ENCODE results near the gene FIGNL2. TPM values are rescaled to one million over a fixed set of nuclear protein-coding genes. Genes with fewer than 3 reads are reported as not detected.
A peak's percentile ranks its signal among the peaks of the same experiment; 100 is the strongest.

FIGNL2 gene
- total RNA-seq, 1 donor from 2014 or later: 0.69 TPM

DNA sequence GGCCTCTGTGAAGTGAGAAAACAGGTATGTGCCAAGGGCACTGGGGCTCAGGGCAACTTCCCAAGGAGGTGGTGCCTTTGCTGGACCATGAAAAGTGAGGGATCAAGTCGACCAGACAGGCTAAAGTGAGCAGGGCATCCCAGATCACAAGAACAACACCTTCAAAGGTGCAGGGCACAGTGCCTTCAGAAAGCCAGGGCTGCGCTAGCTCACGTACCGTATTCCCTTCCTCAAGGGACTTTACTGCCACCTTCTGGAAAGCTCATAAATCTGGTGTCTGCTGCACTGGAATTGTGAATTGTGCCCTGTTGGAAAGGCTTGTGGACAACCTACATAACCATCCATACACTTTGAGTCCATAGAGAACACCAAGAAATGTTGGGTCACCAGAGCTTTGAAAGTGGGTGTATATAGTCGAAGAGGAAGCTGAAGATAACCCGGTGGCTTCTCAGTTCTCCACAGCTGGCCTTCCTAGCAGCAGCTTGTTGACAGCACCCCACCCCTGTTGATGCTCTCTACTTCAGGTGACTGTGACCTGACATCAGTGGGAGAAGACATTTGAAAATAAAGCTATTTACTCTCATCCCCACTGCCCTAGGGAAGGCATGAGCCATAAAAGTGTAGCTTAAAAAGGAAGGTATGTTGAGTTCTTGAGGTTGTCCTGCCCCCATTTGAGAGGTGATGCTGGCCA, 24.5 kb downstream of the FIGNL2 start:
- H3K4me3 Mint-ChIP-seq: no peak overlapping the region

DNA sequence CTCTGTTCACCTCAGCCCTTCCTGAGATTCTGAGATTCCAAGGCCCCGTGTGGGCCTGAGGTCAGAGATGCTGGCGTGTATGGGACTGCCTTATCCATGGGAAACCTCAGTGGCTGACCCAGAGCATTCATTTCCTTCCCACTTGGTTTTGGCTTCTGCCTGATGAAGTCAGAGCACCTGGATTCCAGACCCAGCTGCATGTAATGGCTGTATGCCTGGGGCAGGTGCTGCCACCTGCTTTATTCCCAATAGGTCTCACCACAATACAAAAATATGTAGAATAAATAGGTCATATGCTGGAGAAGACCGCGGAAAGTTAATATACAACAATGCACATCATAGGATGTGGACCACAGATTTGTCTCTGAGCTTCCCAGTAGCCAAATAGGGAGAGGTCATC, 25.6 kb downstream of the FIGNL2 start:
- DNase-seq (no peak), ATAC-seq (ENCODE audit: low read depth) (no peak)
- ChIA-PET CTCF (no interaction called here), POLR2A (interaction anchor here (0.7 kb wide), 1 partner anchor 19 kb away, joined by 3 read pairs; no protein-coding TSS in a partner anchor)
- Mint-ChIP-seq H3K36me3 (ENCODE audit: low read depth) (no peaks in the 10 kb centered on the region), H3K9me3 (no peaks in the 10 kb centered on the region), H3K27me3 (peaks cover 18% of the 10 kb centered on the region), H3K4me3 (no peak overlapping the region), H3K27ac (no peak overlapping the region), H3K4me1 (peaks cover 10% of the 10 kb centered on the region)
- TF ChIP-seq, protein P1, sequence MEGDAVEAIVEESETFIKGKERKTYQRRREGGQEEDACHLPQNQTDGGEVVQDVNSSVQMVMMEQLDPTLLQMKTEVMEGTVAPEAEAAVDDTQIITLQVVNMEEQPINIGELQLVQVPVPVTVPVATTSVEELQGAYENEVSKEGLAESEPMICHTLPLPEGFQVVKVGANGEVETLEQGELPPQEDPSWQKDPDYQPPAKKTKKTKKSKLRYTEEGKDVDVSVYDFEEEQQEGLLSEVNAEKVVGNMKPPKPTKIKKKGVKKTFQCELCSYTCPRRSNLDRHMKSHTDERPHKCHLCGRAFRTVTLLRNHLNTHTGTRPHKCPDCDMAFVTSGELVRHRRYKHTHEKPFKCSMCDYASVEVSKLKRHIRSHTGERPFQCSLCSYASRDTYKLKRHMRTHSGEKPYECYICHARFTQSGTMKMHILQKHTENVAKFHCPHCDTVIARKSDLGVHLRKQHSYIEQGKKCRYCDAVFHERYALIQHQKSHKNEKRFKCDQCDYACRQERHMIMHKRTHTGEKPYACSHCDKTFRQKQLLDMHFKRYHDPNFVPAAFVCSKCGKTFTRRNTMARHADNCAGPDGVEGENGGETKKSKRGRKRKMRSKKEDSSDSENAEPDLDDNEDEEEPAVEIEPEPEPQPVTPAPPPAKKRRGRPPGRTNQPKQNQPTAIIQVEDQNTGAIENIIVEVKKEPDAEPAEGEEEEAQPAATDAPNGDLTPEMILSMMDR (IDR thresholded peaks at IDR 0.05): no peak
- intact Hi-C loops (cut with micrococcal nuclease): loop anchor here (5.0 to 10.0 kb wide), 2 partner anchors 228 to 294 kb away; partner anchors contain the start of gene SCN8A

More for the DNA sequence above, 24.5 kb downstream of the FIGNL2 start:
- POLR2A ChIA-PET: no interaction called here
- no peaks in the 10 kb centered on the region for H3K9me3 Mint-ChIP-seq
- no peaks in the 10 kb centered on the region for H3K36me3 Mint-ChIP-seq (ENCODE audit: low read depth)
- no peak for DNase-seq
- H3K4me1 Mint-ChIP-seq: peaks cover 16% of the 10 kb centered on the region
- H3K27ac Mint-ChIP-seq: no peak overlapping the region
- intact Hi-C loops (cut with micrococcal nuclease): loop anchor here (5.0 to 10.0 kb wide), 2 partner anchors 229 to 293 kb away; partner anchors contain the start of gene SCN8A
- ATAC-seq (ENCODE audit: low read depth): no peak
- TF ChIP-seq, protein P1 (IDR thresholded peaks at IDR 0.05): no peak
- CTCF ChIA-PET: interaction anchor here (0.8 to 1.3 kb wide), 3 partner anchors 9 to 635 kb away, joined by 3 read pairs; a partner anchor contains a TSS
- H3K27me3 Mint-ChIP-seq: peaks cover 21% of the 10 kb centered on the region

DNA sequence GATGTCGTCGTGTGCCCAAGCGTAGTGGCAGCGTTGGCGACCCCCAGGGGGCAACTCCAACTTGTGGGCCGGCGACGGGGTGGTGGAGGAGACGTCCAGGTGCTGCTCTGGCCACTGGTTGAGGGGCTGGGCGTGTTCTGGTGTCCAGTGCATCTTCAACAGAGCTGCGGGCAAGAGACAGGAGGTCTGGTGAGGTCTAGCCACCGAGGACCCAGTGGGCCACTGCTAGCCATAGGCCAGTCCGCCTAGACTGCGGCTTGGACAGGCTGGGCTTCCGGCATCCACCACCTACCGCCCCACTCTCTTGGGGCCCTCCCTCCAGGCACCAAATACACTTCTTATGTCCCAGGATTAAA, 26.3 kb downstream of the FIGNL2 start:
- Mint-ChIP-seq H3K4me1 (peaks cover 6% of the 10 kb centered on the region), H3K27ac (no peak overlapping the region), H3K9me3 (no peaks in the 10 kb centered on the region), H3K36me3 (ENCODE audit: low read depth) (no peaks in the 10 kb centered on the region), H3K4me3 (peak overlapping the region; percentile 44), H3K27me3 (peaks cover 20% of the 10 kb centered on the region)
- ATAC-seq (ENCODE audit: low read depth): no peak
- TF ChIP-seq, protein P1 (IDR thresholded peaks at IDR 0.05): no peak
- intact Hi-C loops (cut with micrococcal nuclease): loop anchor here (5.0 to 10.0 kb wide), 2 partner anchors 227 to 295 kb away; partner anchors contain the start of gene SCN8A
- CTCF ChIA-PET: no interaction called here
- POLR2A ChIA-PET: no interaction called here
- DNase-seq: no peak

DNA sequence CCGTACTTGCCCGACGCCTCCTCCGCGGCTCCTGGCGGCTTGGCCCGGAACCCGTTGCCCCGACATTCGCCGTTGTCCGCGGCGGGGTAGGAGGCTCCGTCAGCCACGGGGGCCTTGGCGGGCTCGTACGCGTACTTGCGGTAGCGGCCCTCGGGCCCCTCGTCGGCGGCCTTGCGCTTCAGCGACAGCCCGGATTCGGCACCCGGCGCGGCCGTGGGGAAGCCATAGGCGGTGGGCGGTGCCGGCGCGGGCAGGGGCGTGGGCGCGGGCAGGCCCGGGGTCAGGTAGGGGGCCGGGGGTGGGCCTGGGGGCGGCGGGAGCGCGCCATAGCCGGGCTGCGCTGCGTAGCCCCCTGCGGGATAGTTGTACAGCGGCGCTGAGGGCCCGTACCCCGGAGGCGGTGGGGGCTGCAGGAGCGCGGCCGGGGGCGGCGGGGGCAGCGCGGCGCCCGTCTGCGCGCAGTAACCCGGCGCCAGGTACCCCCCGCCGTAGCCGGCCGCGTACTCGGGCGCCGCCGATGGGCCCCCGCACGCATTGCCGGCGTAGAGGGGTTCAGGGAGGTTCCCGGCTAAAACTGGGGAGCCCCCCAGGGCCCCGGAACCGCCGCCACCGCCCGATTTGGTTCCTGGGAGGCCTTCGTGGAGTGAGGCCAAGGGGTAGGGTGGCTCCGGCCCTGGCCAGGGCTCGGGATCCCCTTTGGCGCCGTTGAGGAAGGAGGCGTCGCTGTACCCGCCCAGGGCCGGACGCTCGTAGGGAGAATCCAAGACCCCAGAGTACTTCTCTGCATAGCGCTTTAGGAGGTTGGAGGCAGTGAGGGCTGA, 26.9 kb downstream of the FIGNL2 start:
- Mint-ChIP-seq H3K4me1 (peaks cover 6% of the 10 kb centered on the region), H3K9me3 (no peaks in the 10 kb centered on the region), H3K4me3 (peak overlapping the region; percentile 44), H3K36me3 (ENCODE audit: low read depth) (no peaks in the 10 kb centered on the region), H3K27ac (no peak overlapping the region), H3K27me3 (peaks cover 25% of the 10 kb centered on the region)
- ChIA-PET CTCF (no interaction called here), POLR2A (interaction anchor here (0.5 to 1.3 kb wide), 4 partner anchors 11 to 739 kb away, joined by 3 to 4 read pairs (median 4); partner anchors contain the start of genes POU6F1 and TAMALIN)
- ATAC-seq (ENCODE audit: low read depth) (peak; percentile 18), DNase-seq (no peak)
- TF ChIP-seq, protein P1 (IDR thresholded peaks at IDR 0.05): no peak
- intact Hi-C loops (cut with micrococcal nuclease): loop anchor here (2.0 to 10.0 kb wide), 3 partner anchors 159 to 296 kb away; partner anchors contain the start of gene SCN8A
